ENCODE data around the gene ATP9B. TPM values are rescaled to one million over a fixed set of nuclear protein-coding genes. Genes with fewer than 3 reads are reported as not detected.

Gene ATP9B
- total and polyA plus RNA-seq, 7 donors: 6.5 to 66.5 (median 28.1) TPM

- Histone ChIP-seq H3K4me1 (peaks cover 0 to 8% (median 0%) of the 10 kb centered on the region in 4 donors), H3K36me3 (no peaks in the 10 kb centered on the region), H3K4me3 (no peak overlapping the region), H3K27me3 (no peaks in the 10 kb centered on the region), H3K27ac (no peak overlapping the region), H3K9me3 (no peaks in the 10 kb centered on the region)
- WGBS, 2 donors: 92% methylated on average over 9 of the region's 9 CpGs
- intact Hi-C loops (cut with DNase I): loop anchor here (5.0 to 10.0 kb wide), 2 partner anchors 374 to 1346 kb away; no protein-coding TSS in a partner anchor
- TF ChIP-seq EP300 (IDR thresholded peaks at IDR 0.05): no peak
- no peak for TF ChIP-seq CTCF (IDR thresholded peaks at IDR 0.05)
- TF ChIP-seq POLR2A (IDR thresholded peaks at IDR 0.05): no peak
- no peak for TF ChIP-seq POLR2AphosphoS5 (IDR thresholded peaks at IDR 0.05)
- no peak for DNase-seq
Measured at GRCh38 chr18:79248495-79249060, 179.4 kb downstream of the ATP9B start.

GRCh38 chr18:79250301-79250981, 181.2 kb downstream of the ATP9B start:
- no peaks in the 10 kb centered on the region for H3K27me3 ChIP-seq
- no peak for TF ChIP-seq CTCF (IDR thresholded peaks at IDR 0.05)
- no peak for TF ChIP-seq POLR2AphosphoS5 (IDR thresholded peaks at IDR 0.05)
- TF ChIP-seq POLR2A (IDR thresholded peaks at IDR 0.05): no peak
- no peak for TF ChIP-seq EP300 (IDR thresholded peaks at IDR 0.05)
- no peak overlapping the region for H3K4me3 ChIP-seq
- intact Hi-C loops (cut with DNase I): no loop called here
- 95 to 97% methylated on average over 12 of the region's 12 CpGs for WGBS, 2 donors
- no peak for DNase-seq
- H3K9me3 ChIP-seq: no peaks in the 10 kb centered on the region
- peaks cover 0 to 11% (median 0%) of the 10 kb centered on the region in 4 donors for H3K36me3 ChIP-seq
- H3K4me1 ChIP-seq: peaks cover 0 to 7% (median 0%) of the 10 kb centered on the region in 4 donors
- peak overlapping the region in 2 of 4 donors; percentile 0 to 26 for H3K27ac ChIP-seq

GRCh38 chr18:79251021-79251420, 181.8 kb downstream of the ATP9B start:
- DNase-seq: no peak
- H3K36me3 ChIP-seq: peaks cover 0 to 11% (median 0%) of the 10 kb centered on the region in 4 donors
- H3K9me3 ChIP-seq: no peaks in the 10 kb centered on the region
- TF ChIP-seq EP300 (IDR thresholded peaks at IDR 0.05) (no peak), POLR2A (IDR thresholded peaks at IDR 0.05) (no peak), POLR2AphosphoS5 (IDR thresholded peaks at IDR 0.05) (no peak), CTCF (IDR thresholded peaks at IDR 0.05) (no peak)
- 93 to 94% methylated on average over 9 of the region's 9 CpGs for WGBS, 2 donors
- intact Hi-C loops (cut with DNase I): no loop called here
- no peak overlapping the region for H3K4me3 ChIP-seq
- H3K4me1 ChIP-seq: peaks cover 0 to 7% (median 0%) of the 10 kb centered on the region in 4 donors
- H3K27me3 ChIP-seq: no peaks in the 10 kb centered on the region
- H3K27ac ChIP-seq: peak overlapping the region in 3 of 4 donors; percentile 0 to 26 (median 1)

- 95 to 96% methylated on average over 20 of the region's 20 CpGs for WGBS, 2 donors
- H3K4me1 ChIP-seq: peaks cover 0 to 3% (median 0%) of the 10 kb centered on the region in 4 donors
- intact Hi-C loops (cut with DNase I): no loop called here
Measured at GRCh38 chr18:79252904-79253633, 183.9 kb downstream of the ATP9B start.

GRCh38 chr18:79257480-79257879, 188.3 kb downstream of the ATP9B start:
- DNase-seq: no peak
- H3K27me3 ChIP-seq: no peaks in the 10 kb centered on the region
- intact Hi-C loops (cut with DNase I): no loop called here
- peaks cover 0 to 3% (median 0%) of the 10 kb centered on the region in 4 donors for H3K4me1 ChIP-seq
- no peaks in the 10 kb centered on the region for H3K9me3 ChIP-seq
- H3K36me3 ChIP-seq: peaks cover 0 to 11% (median 0%) of the 10 kb centered on the region in 4 donors
- WGBS, 2 donors: 86 to 91% methylated on average over 6 of the region's 6 CpGs
- no peak overlapping the region for H3K27ac ChIP-seq
- no peak overlapping the region for H3K4me3 ChIP-seq
- no peak for TF ChIP-seq POLR2A (IDR thresholded peaks at IDR 0.05)
- no peak for TF ChIP-seq EP300 (IDR thresholded peaks at IDR 0.05)
- no peak for TF ChIP-seq CTCF (IDR thresholded peaks at IDR 0.05)
- TF ChIP-seq POLR2AphosphoS5 (IDR thresholded peaks at IDR 0.05): no peak

More at GRCh38 chr18:79252904-79253633, 183.9 kb downstream of the ATP9B start:
- Histone ChIP-seq H3K4me3 (no peak overlapping the region), H3K27me3 (no peaks in the 10 kb centered on the region), H3K9me3 (no peaks in the 10 kb centered on the region), H3K36me3 (peaks cover 0 to 11% (median 0%) of the 10 kb centered on the region in 4 donors), H3K27ac (no peak overlapping the region)
- TF ChIP-seq POLR2A (IDR thresholded peaks at IDR 0.05): no peak
- TF ChIP-seq POLR2AphosphoS5 (IDR thresholded peaks at IDR 0.05): peak in 1 of 4 donors; percentile 11
- DNase-seq: no peak

All from sigmoid colon (tissue), 7 donors.